Colonic mucosa (tissue), 4 donors: Measurements from ENCODE around the gene TRPM4. TPM values are rescaled to one million over a fixed set of nuclear protein-coding genes. Genes with fewer than 3 reads are reported as not detected.

Experiments
- DNase-seq: peaks from one replicate; pipeline ENCODE4 v3.0.0-alpha.2; 2020
- H3K27ac ChIP-seq: fragments of 200-600 bp; one replicate; pipeline ENCODE4 v1.8.0; 2021
- H3K27me3 ChIP-seq: fragments of 200-600 bp; one replicate; pipeline ENCODE4 v1.8.0; 2021
- H3K36me3 ChIP-seq: fragments of 200-600 bp; one replicate; pipeline ENCODE4 v1.8.0; 2021
- H3K4me1 ChIP-seq: fragments of 200-600 bp; one replicate; pipeline ENCODE4 v1.8.0; 2021; ENCODE audit warnings: mild to moderate bottlenecking
- H3K4me3 ChIP-seq: fragments of 200-600 bp; one replicate; pipeline ENCODE4 v1.8.0; 2021
- H3K9ac ChIP-seq, 2 donors: one replicate each; pipeline ENCODE4 v1.7.0; 2013; ENCODE audit warnings: control low read depth in 2 of 2, low read depth in 2 of 2, low read length in 2 of 2
- H3K9me3 ChIP-seq: fragments of 200-600 bp; one replicate; pipeline ENCODE4 v1.8.0; 2021
- intact Hi-C: fragments of 100-400 bp; cut with DNase I; formaldehyde crosslinking; loops from one replicate; pipeline ENCODE4 v1.14.1; 2022
- total RNA-seq, 2 donors: library from RNA; stranded (reverse); fragmentation: NEBNext Ultra II Directional in 1 of 2; extraction: Animal tissue kit (Norgen Biotek cat#: 25700) in 1 of 2; gene quantifications; one replicate each; pipeline ENCODE4 v1.2.1, GENCODE V29; 2021
- TF ChIP-seq, protein P1 (sequence below): fragments of 200-600 bp; IDR thresholded peaks from one replicate; pipeline ENCODE4 v1.8.0; 2022; ENCODE audit warnings: antibody characterized with exemption, mild to moderate bottlenecking
- donor health status: healthy.
- donor health status: DM: no; HTN: no; CAD: no.
- donor health status: DM: no; HTN: no; CAD: no.

The TRPM4 gene
- total RNA-seq, 2 donors from 2014 or later = 175 to 307 TPM

DNA sequence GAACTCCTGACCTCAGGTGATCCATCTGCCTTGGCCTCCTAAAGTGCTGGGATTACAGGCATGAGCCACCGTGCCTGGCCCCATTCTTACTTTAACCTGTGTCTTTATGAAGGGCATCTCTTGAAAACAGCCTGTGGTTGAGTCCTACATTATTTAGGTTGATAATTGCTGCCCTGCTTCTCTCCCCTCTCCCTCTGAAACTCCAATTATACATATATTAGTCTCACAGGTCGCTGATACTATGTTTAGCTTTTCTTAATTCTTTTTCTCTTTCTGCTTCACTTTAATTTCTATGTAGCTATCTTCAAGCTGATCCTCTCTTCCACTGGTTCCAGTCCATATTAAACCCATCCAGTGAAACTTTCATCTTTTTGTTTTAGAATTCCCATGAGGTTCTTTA is 92.3 kb downstream of the TRPM4 start:
- Histone ChIP-seq H3K27ac (no peak overlapping the region), H3K9ac (no peak overlapping the region), H3K4me3 (no peak overlapping the region), H3K36me3 (no peaks in the 10 kb centered on the region), H3K9me3 (no peaks in the 10 kb centered on the region), H3K27me3 (no peaks in the 10 kb centered on the region), H3K4me1 (no peaks in the 10 kb centered on the region)
- intact Hi-C loops = no loop called here
- TF ChIP-seq, protein P1, sequence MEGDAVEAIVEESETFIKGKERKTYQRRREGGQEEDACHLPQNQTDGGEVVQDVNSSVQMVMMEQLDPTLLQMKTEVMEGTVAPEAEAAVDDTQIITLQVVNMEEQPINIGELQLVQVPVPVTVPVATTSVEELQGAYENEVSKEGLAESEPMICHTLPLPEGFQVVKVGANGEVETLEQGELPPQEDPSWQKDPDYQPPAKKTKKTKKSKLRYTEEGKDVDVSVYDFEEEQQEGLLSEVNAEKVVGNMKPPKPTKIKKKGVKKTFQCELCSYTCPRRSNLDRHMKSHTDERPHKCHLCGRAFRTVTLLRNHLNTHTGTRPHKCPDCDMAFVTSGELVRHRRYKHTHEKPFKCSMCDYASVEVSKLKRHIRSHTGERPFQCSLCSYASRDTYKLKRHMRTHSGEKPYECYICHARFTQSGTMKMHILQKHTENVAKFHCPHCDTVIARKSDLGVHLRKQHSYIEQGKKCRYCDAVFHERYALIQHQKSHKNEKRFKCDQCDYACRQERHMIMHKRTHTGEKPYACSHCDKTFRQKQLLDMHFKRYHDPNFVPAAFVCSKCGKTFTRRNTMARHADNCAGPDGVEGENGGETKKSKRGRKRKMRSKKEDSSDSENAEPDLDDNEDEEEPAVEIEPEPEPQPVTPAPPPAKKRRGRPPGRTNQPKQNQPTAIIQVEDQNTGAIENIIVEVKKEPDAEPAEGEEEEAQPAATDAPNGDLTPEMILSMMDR = no peak
- DNase-seq = no peak

DNA sequence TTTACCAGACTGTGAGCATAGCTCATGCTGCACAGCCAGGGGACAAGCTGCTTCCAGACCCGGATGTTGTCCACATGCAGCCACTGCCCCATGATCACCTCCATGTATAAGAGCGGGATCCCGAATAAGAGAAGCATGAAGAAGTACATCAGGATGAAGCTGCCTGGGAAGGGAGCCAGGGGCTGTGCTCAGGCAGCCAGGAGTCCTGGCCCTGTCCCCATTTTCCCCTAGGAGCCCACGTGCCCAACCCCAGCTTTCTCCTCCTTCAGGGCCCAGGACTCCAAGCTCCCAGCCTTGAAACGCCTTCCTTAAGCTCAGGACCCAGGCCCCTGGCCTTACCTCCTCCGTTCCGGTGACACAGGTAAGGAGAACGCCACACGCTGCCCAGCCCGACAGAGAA is 98.1 kb downstream of the TRPM4 start:
- no peaks in the 10 kb centered on the region for H3K9me3 ChIP-seq
- DNase-seq = no peak
- intact Hi-C loops = no loop called here
- H3K27ac ChIP-seq = no peak overlapping the region
- no peaks in the 10 kb centered on the region for H3K36me3 ChIP-seq
- no peaks in the 10 kb centered on the region for H3K4me1 ChIP-seq
- H3K9ac ChIP-seq = no peak overlapping the region
- TF ChIP-seq, protein P1 = no peak
- no peak overlapping the region for H3K4me3 ChIP-seq
- H3K27me3 ChIP-seq = no peaks in the 10 kb centered on the region

DNA sequence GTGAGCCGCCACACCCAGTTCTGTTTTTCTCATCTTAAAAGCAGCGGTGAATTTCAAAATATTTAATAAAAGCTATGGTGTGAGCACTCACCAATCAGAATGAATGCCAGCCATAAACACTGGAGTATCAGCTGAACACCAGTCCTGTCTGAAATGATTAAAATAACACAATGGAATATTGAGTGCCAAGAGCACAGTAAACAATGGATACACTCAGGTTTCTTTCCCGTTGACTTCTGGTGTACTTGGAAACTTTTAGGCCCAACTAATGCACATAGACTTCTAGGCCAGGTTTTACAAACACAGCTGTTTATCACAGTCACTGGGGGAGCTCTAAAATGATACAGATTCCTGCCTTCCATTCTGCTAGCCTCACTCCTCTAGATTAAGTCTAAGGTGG is 99.1 kb downstream of the TRPM4 start:
- TF ChIP-seq, protein P1 = no peak
- Histone ChIP-seq H3K27ac (no peak overlapping the region), H3K4me3 (no peak overlapping the region), H3K9me3 (no peaks in the 10 kb centered on the region), H3K36me3 (no peaks in the 10 kb centered on the region), H3K9ac (no peak overlapping the region), H3K27me3 (no peaks in the 10 kb centered on the region), H3K4me1 (no peaks in the 10 kb centered on the region)
- DNase-seq = no peak
- intact Hi-C loops = no loop called here

Other genes with a start within 250 kb of the TRPM4 start
- gene DHDH, start 224.1 kb upstream of the TRPM4 start, total RNA-seq = 1 to 10 TPM in 1 of 2 donors, not detected in 1; 1.5 TPM
- 100 to 1,000 TPM; 144 to 223 TPM for gene BAX, start 202.9 kb upstream of the TRPM4 start, total RNA-seq
- 1,000 to 10,000 TPM; 1,463 to 1,600 TPM for gene FTL, start 192.5 kb upstream of the TRPM4 start, total RNA-seq
- gene GYS1, start 164.5 kb upstream of the TRPM4 start, total RNA-seq = 10 to 100 TPM; 48.8 to 54.7 TPM
- gene RUVBL2, start 163.9 kb upstream of the TRPM4 start, total RNA-seq = 100 to 1,000 TPM in 1 of 2 donors, 10 to 100 TPM in 1; 54.1 to 151 TPM
- gene LHB, start 140.7 kb upstream of the TRPM4 start, total RNA-seq = not detected
- gene CGB3, start 133.5 kb upstream of the TRPM4 start, total RNA-seq = not detected
- gene CGB2, start 125.9 kb upstream of the TRPM4 start, total RNA-seq = not detected
- gene CGB1, start 120.9 kb upstream of the TRPM4 start, total RNA-seq = not detected
- not detected for gene CGB5, start 113.9 kb upstream of the TRPM4 start, total RNA-seq
- not detected for gene CGB8, start 108.7 kb upstream of the TRPM4 start, total RNA-seq
- gene CGB7, start 100.0 kb upstream of the TRPM4 start, total RNA-seq = not detected
- not detected for gene NTF4, start 93.0 kb upstream of the TRPM4 start, total RNA-seq
- not detected for gene KCNA7, start 85.1 kb upstream of the TRPM4 start, total RNA-seq
- gene SNRNP70, start 72.3 kb upstream of the TRPM4 start, total RNA-seq = 100 to 1,000 TPM; 124 to 204 TPM
- gene LIN7B, start 43.4 kb upstream of the TRPM4 start, total RNA-seq = 10 to 100 TPM; 11.8 to 14.6 TPM
- 1 to 10 TPM; 3.5 to 4.8 TPM for gene C19orf73, start 38.6 kb upstream of the TRPM4 start, total RNA-seq
- gene PPFIA3, start 38.2 kb upstream of the TRPM4 start, total RNA-seq = 10 to 100 TPM; 27.5 to 36.3 TPM
- 1 to 10 TPM in 1 of 2 donors, under 1 TPM in 1; 0.53 to 1.8 TPM for gene HRC, start 2.4 kb upstream of the TRPM4 start, total RNA-seq
- gene SLC6A16, start 167.4 kb downstream of the TRPM4 start, total RNA-seq = under 1 TPM; 0.17 to 0.82 TPM
- gene CD37, start 177.6 kb downstream of the TRPM4 start, total RNA-seq = 1 to 10 TPM; 7.4 to 8.6 TPM
- gene TEAD2, start 204.6 kb downstream of the TRPM4 start, total RNA-seq = 10 to 100 TPM; 17.0 to 17.7 TPM
- not detected for gene DKKL1, start 206.1 kb downstream of the TRPM4 start, total RNA-seq
- not detected for gene KASH5, start 230.5 kb downstream of the TRPM4 start, total RNA-seq